ENCODE results near the gene VAV3.

GRCh38 chr1:107691540-107691939 lies 273.4 kb downstream of the VAV3 start:
- TF ChIP-seq CTCF (IDR thresholded peaks at IDR 0.05) (no peak), POLR2A (IDR thresholded peaks at IDR 0.05) (no peak)

Measured in transverse colon (tissue), 3 donors.